ENCODE measurements around the gene PXDN. TPM values are rescaled to one million over a fixed set of nuclear protein-coding genes. Genes with fewer than 3 reads are reported as not detected.

Gene PXDN
- total RNA-seq, 1 experiment from 2014 or later = 146 TPM

DNA sequence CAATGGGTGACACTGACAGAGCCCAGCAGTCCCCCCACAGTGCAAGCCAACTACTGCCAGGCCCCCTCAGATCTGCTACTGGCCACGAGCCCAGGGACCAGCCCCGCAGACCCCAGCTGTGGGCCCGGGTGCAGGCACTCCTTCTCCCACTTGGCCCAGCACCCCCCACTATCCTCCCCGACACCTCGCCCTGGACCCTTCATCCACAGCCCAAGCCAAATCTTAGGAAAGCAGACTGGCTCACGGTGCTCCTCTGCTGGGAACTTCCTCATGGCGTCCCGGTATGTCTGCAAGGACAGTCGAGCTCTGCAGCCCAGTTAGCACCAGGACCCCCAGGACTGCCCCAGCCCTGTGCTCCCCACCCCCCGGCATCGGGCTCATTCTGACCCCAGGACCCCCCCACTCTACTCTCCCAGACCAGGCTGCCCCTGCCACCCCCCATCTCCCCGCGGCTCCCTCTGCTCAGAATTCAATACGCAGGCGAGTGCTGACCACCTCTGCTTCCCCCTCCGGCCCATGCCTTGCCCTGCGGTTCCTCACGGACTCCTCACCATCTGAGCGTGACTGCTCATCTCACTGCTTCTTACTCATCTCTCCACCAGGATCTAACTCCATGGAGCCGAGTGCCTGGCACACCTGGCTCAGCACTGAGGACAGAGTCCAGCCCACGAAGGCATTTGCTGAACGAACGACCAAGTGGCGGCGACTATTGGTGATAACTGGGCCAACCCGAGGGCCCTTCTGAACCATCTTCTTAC is 85.7 kb downstream of the PXDN start:
- Mint-ChIP-seq H3K27ac (peak overlapping the region; percentile 94), H3K4me1 (peaks cover 9% of the 10 kb centered on the region), H3K36me3 (peaks cover 43% of the 10 kb centered on the region), H3K27me3 (ENCODE audit: low read depth) (no peaks in the 10 kb centered on the region), H3K4me3 (no peak overlapping the region), H3K9me3 (no peaks in the 10 kb centered on the region)
- ChIA-PET CTCF (interaction anchor here (0.7 to 2.2 kb wide), 4 partner anchors 67 to 111 kb away, joined by 3 to 9 read pairs (median 4); no protein-coding TSS in a partner anchor), POLR2A (no interaction called here)
- no peak for DNase-seq (ENCODE audit: low spot score)
- no peak for ATAC-seq
- TF ChIP-seq, protein P1, sequence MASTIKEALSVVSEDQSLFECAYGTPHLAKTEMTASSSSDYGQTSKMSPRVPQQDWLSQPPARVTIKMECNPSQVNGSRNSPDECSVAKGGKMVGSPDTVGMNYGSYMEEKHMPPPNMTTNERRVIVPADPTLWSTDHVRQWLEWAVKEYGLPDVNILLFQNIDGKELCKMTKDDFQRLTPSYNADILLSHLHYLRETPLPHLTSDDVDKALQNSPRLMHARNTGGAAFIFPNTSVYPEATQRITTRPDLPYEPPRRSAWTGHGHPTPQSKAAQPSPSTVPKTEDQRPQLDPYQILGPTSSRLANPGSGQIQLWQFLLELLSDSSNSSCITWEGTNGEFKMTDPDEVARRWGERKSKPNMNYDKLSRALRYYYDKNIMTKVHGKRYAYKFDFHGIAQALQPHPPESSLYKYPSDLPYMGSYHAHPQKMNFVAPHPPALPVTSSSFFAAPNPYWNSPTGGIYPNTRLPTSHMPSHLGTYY (CRISPR knock-in tag; IDR thresholded peaks at IDR 0.05) = no peak
- TF ChIP-seq NR2C2 (CRISPR knock-in tag; IDR thresholded peaks at IDR 0.05) (no peak), HMGA2 (CRISPR knock-in tag; IDR thresholded peaks at IDR 0.05) (no peak), RELA (CRISPR knock-in tag; IDR thresholded peaks at IDR 0.05; ENCODE audit: borderline replicate concordance) (no peak), CREM (CRISPR knock-in tag; IDR thresholded peaks at IDR 0.05) (no peak), IRF1 (CRISPR knock-in tag; IDR thresholded peaks at IDR 0.05) (no peak), FOXK1 (CRISPR knock-in tag; IDR thresholded peaks at IDR 0.05) (no peak), ZNF281 (CRISPR knock-in tag; IDR thresholded peaks at IDR 0.05) (no peak), HMGXB4 (CRISPR knock-in tag; IDR thresholded peaks at IDR 0.05) (no peak), PRRX2 (CRISPR knock-in tag; IDR thresholded peaks at IDR 0.05) (no peak), ZNF425 (CRISPR knock-in tag; conservative IDR thresholded peaks at IDR 0.05) (no peak), MXD4 (CRISPR knock-in tag; IDR thresholded peaks at IDR 0.05; ENCODE audit: borderline replicate concordance) (no peak)
- TF ChIP-seq, protein P2, sequence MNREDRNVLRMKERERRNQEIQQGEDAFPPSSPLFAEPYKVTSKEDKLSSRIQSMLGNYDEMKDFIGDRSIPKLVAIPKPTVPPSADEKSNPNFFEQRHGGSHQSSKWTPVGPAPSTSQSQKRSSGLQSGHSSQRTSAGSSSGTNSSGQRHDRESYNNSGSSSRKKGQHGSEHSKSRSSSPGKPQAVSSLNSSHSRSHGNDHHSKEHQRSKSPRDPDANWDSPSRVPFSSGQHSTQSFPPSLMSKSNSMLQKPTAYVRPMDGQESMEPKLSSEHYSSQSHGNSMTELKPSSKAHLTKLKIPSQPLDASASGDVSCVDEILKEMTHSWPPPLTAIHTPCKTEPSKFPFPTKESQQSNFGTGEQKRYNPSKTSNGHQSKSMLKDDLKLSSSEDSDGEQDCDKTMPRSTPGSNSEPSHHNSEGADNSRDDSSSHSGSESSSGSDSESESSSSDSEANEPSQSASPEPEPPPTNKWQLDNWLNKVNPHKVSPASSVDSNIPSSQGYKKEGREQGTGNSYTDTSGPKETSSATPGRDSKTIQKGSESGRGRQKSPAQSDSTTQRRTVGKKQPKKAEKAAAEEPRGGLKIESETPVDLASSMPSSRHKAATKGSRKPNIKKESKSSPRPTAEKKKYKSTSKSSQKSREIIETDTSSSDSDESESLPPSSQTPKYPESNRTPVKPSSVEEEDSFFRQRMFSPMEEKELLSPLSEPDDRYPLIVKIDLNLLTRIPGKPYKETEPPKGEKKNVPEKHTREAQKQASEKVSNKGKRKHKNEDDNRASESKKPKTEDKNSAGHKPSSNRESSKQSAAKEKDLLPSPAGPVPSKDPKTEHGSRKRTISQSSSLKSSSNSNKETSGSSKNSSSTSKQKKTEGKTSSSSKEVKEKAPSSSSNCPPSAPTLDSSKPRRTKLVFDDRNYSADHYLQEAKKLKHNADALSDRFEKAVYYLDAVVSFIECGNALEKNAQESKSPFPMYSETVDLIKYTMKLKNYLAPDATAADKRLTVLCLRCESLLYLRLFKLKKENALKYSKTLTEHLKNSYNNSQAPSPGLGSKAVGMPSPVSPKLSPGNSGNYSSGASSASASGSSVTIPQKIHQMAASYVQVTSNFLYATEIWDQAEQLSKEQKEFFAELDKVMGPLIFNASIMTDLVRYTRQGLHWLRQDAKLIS (CRISPR knock-in tag; IDR thresholded peaks at IDR 0.05; ENCODE audit: borderline replicate concordance) = no peak
- TF ChIP-seq, protein P3, sequence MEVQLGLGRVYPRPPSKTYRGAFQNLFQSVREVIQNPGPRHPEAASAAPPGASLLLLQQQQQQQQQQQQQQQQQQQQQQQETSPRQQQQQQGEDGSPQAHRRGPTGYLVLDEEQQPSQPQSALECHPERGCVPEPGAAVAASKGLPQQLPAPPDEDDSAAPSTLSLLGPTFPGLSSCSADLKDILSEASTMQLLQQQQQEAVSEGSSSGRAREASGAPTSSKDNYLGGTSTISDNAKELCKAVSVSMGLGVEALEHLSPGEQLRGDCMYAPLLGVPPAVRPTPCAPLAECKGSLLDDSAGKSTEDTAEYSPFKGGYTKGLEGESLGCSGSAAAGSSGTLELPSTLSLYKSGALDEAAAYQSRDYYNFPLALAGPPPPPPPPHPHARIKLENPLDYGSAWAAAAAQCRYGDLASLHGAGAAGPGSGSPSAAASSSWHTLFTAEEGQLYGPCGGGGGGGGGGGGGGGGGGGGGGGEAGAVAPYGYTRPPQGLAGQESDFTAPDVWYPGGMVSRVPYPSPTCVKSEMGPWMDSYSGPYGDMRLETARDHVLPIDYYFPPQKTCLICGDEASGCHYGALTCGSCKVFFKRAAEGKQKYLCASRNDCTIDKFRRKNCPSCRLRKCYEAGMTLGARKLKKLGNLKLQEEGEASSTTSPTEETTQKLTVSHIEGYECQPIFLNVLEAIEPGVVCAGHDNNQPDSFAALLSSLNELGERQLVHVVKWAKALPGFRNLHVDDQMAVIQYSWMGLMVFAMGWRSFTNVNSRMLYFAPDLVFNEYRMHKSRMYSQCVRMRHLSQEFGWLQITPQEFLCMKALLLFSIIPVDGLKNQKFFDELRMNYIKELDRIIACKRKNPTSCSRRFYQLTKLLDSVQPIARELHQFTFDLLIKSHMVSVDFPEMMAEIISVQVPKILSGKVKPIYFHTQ (CRISPR knock-in tag; IDR thresholded peaks at IDR 0.05) = no peak
- TF ChIP-seq, protein P4, sequence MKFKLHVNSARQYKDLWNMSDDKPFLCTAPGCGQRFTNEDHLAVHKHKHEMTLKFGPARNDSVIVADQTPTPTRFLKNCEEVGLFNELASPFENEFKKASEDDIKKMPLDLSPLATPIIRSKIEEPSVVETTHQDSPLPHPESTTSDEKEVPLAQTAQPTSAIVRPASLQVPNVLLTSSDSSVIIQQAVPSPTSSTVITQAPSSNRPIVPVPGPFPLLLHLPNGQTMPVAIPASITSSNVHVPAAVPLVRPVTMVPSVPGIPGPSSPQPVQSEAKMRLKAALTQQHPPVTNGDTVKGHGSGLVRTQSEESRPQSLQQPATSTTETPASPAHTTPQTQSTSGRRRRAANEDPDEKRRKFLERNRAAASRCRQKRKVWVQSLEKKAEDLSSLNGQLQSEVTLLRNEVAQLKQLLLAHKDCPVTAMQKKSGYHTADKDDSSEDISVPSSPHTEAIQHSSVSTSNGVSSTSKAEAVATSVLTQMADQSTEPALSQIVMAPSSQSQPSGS (CRISPR knock-in tag; IDR thresholded peaks at IDR 0.05; ENCODE audit: borderline replicate concordance, low read depth) = no peak
